ENCODE measurements around the gene ATOSB. TPM values are rescaled to one million over a fixed set of nuclear protein-coding genes. Genes with fewer than 3 reads are reported as not detected.

ATOSB gene
- total and polyA plus RNA-seq, 2 of the 8 experiments (the other 6 are each of a cell fraction or from before 2014, with no cell fraction given) = 6.9 to 10.4 TPM

- Histone ChIP-seq H3K23me2 (ENCODE audit: low read depth, low read length) (peaks cover 15% of the 10 kb centered on the region), H2BK120ac (replicated peaks; ENCODE audit: low read depth, low read length) (no peak overlapping the region), H3K18ac (ENCODE audit: extremely low read depth, low read length) (no peak overlapping the region), H4K91ac (replicated peaks; ENCODE audit: insufficient read length, low read length) (no peak overlapping the region), H3K4me1 (replicated peaks in 1 of 4; ENCODE audit: control insufficient read depth in 3 of 4, insufficient read depth in 4 of 4, low read length in 3 of 4) (peaks cover 0 to 22% (median 6%) of the 10 kb centered on the region in 4 experiments; a peak in 5 of 7 replicates), H3K14ac (ENCODE audit: insufficient read length) (no peak overlapping the region), H3K36me3 (ENCODE audit: control insufficient read depth in 2 of 4, insufficient read depth in 4 of 4, low read length in 3 of 4) (peaks cover 0 to 5% (median 3%) of the 10 kb centered on the region in 4 experiments; a peak in 5 of 8 replicates), H3K56ac (replicated peaks; ENCODE audit: insufficient read length, low read depth, low read length) (no peak overlapping the region), H2BK5ac (ENCODE audit: low read depth, low read length) (no peak overlapping the region), H3K4me2 (ENCODE audit: insufficient read depth in 1 of 2, low read depth in 2 of 2, low read length in 2 of 2) (no peak overlapping the region), H3K9ac (replicated peaks in 1 of 4; ENCODE audit: extremely low read depth in 1 of 4, low read depth in 3 of 4, low read length in 3 of 4) (no peak overlapping the region), H2BK20ac (ENCODE audit: low read length) (no peak overlapping the region), H3K79me2 (ENCODE audit: control insufficient read depth in 1 of 2, insufficient read depth in 2 of 2, low read length in 2 of 2) (peaks cover 0 to 15% of the 10 kb centered on the region in 2 experiments; a peak in 2 of 4 replicates), H2AK5ac (ENCODE audit: low read depth, low read length) (no peak overlapping the region), H4K8ac (ENCODE audit: extremely low read depth, insufficient read depth, low read length) (no peak overlapping the region), H3K4me3 (ENCODE audit: extremely low read depth in 1 of 4, insufficient read depth in 2 of 4, low read depth in 3 of 4, low read length in 4 of 4) (no peak overlapping the region), H3K27me3 (replicated peaks in 1 of 4; ENCODE audit: control insufficient read depth in 3 of 4, extremely low read depth in 1 of 4, insufficient read depth in 3 of 4, low read length in 3 of 4) (no peaks in the 10 kb centered on the region), H3K27ac (ENCODE audit: low read depth, low read length) (no peak overlapping the region), H3K4ac (replicated peaks; ENCODE audit: insufficient read length, low read depth, low read length) (no peak overlapping the region), H2AFZ (ENCODE audit: low read length) (no peak overlapping the region), H3K79me1 (ENCODE audit: low read depth, low read length) (peaks cover 7% of the 10 kb centered on the region), H3K9me3 (ENCODE audit: insufficient read depth in 2 of 2, low read depth in 1 of 2, low read length in 1 of 2) (no peaks in the 10 kb centered on the region), H4K20me1 (replicated peaks in 1 of 2; ENCODE audit: control insufficient read depth in 1 of 2, insufficient read depth in 2 of 2, low read length in 2 of 2) (peaks cover 4 to 7% of the 10 kb centered on the region in 2 experiments), H3K23ac (ENCODE audit: insufficient read length) (no peak overlapping the region), H4K5ac (ENCODE audit: insufficient read length, low read depth, low read length) (no peak overlapping the region), H2BK15ac (ENCODE audit: low read length) (no peak overlapping the region), H2BK12ac (ENCODE audit: low read depth, low read length) (no peak overlapping the region)
- TF ChIP-seq POLR2A (IDR thresholded peaks at IDR 0.05; ENCODE audit: control extremely low read depth in 1 of 2, low read depth in 2 of 2, low read length in 2 of 2) (no peak), KDM5A (IDR thresholded peaks at IDR 0.05; ENCODE audit: low read length) (no peak), CREB1 (IDR thresholded peaks at IDR 0.05) (no peak), TEAD4 (IDR thresholded peaks at IDR 0.05; ENCODE audit: low read depth, low read length) (no peak), POU5F1 (IDR thresholded peaks at IDR 0.05; ENCODE audit: low read depth, low read length) (no peak), MAFK (IDR thresholded peaks at IDR 0.05; ENCODE audit: low read depth, low read length) (no peak), NRF1 (IDR thresholded peaks at IDR 0.05; ENCODE audit: low read depth, low read length) (no peak), CBX8 (IDR thresholded peaks at IDR 0.05; ENCODE audit: borderline replicate concordance, low read depth, low read length) (no peak), HDAC2 (IDR thresholded peaks at IDR 0.05; ENCODE audit: borderline replicate concordance in 1 of 2, low read depth in 2 of 2, low read length in 2 of 2) (no peak)
- FAIRE-seq = no peak
- no peak for DNase-seq (ENCODE audit: low read depth in 1 of 2, low spot score in 2 of 2)
- POLR2A ChIA-PET (ENCODE audit: partially characterized antibody) = interaction anchor here (0.6 to 17.4 kb wide), 9 partner anchors 6 to 409 kb away, joined by 3 to 440 read pairs (median 3); partner anchors contain the start of genes ATOSB, FANCG, PIGO and STOML2
- WGBS, 2 experiments (ENCODE audit: extremely low coverage in 1 of 2, insufficient coverage in 1 of 2, insufficient read length in 1 of 2, insufficient replicate concordance in 2 of 2, low coverage in 1 of 2, low lambda C conversion rate in 2 of 2, missing lambda C conversion rate in 1 of 2) = 95% methylated on average over 6 of the region's 7 CpGs; no CpG with 5 or more reads in 1 of the 2 experiments
- CTCF ChIA-PET (ENCODE audit: partially characterized antibody) = interaction anchor here (1.4 to 1.5 kb wide), 2 partner anchors 10 to 310 kb away, joined by 4 to 7 read pairs; partner anchors contain the start of gene PIGO
Measured at GRCh38 chr9:35106343-35106730, 9.3 kb downstream of the ATOSB start.

Data from H1 (cell line).